ENCODE results near the gene EYA2. TPM values are rescaled to one million over a fixed set of nuclear protein-coding genes. Genes with fewer than 3 reads are reported as not detected.

Gene EYA2
- total and polyA plus RNA-seq, 2 donors (not counting 3 experiments of a cell fraction or from before 2014, with no cell fraction given), result not detected

- no peak overlapping the region for H3K9ac ChIP-seq (replicated peaks; ENCODE audit: extremely low read depth, insufficient read depth, low read length)
- BruUV-seq (replicated peaks), result no TSS peak
- no peaks in the 10 kb centered on the region for H3K9me1 ChIP-seq (replicated peaks; ENCODE audit: control insufficient read depth, extremely low read depth, insufficient read depth, low read length)
- dilution Hi-C loops (cut with MboI; ENCODE audit: extremely low pct_ligation_motif_present, low sequenced_read_pairs) (no loop called here), intact Hi-C loops (cut with micrococcal nuclease) (loop anchor here (1.0 kb wide), 2 partner anchors 53 to 164 kb away; no protein-coding TSS in a partner anchor)
- peaks cover 23 to 42% of the 10 kb centered on the region in 2 experiments for H3K36me3 ChIP-seq (ENCODE audit: control insufficient read depth in 2 of 2, extremely low read depth in 1 of 2, insufficient read depth in 2 of 2, low read length in 2 of 2)
- no peak overlapping the region for H3K27ac ChIP-seq (ENCODE audit: insufficient read depth, low read depth, low read length)
- ChIA-PET CTCF (interaction anchor here (1.0 to 9.3 kb wide), 3 partner anchors 8 to 400 kb away, joined by 3 to 68 read pairs (median 5); no protein-coding TSS in a partner anchor), POLR2A (no interaction called here)
- TF ChIP-seq CTCF (IDR thresholded peaks at IDR 0.05; ENCODE audit: extremely low read depth in 1 of 2, insufficient read depth in 1 of 2, low read depth in 1 of 2, low read length in 2 of 2) (peak; percentile 63 to 68), MYC (IDR thresholded peaks at IDR 0.05; ENCODE audit: low read depth, low read length) (no peak)
- DNase-seq (ENCODE audit: low read depth, low spot score), result peak; percentile 32
- H4K20me1 ChIP-seq (replicated peaks; ENCODE audit: control insufficient read depth, extremely low read depth, insufficient read depth, low read length), result no peaks in the 10 kb centered on the region
- FAIRE-seq, result peak; percentile 76
- H3K4me2 ChIP-seq (ENCODE audit: insufficient read depth, low read length), result no peak overlapping the region
- H3K27me3 ChIP-seq (ENCODE audit: control insufficient read depth in 2 of 2, insufficient read depth in 2 of 2, low read length in 2 of 2), result no peaks in the 10 kb centered on the region
- H3K9me3 ChIP-seq (replicated peaks; ENCODE audit: control insufficient read depth, insufficient read depth, low read length), result no peaks in the 10 kb centered on the region
- H3K79me2 ChIP-seq (ENCODE audit: control insufficient read depth, insufficient read depth, low read length), result peaks cover 13% of the 10 kb centered on the region
- H3K4me3 ChIP-seq (replicated peaks in 1 of 3; ENCODE audit: insufficient read depth in 1 of 3, low read depth in 1 of 3, low read length in 3 of 3), result no peak overlapping the region
- H3K4me1 ChIP-seq (ENCODE audit: control insufficient read depth, extremely low read depth, insufficient read depth, low read length), result no peaks in the 10 kb centered on the region
- H2AFZ ChIP-seq (ENCODE audit: low read depth, low read length), result no peak overlapping the region
These were observed 325.5 kb downstream of the EYA2 start for GRCh38 chr20:47220161-47220582.

DNA sequence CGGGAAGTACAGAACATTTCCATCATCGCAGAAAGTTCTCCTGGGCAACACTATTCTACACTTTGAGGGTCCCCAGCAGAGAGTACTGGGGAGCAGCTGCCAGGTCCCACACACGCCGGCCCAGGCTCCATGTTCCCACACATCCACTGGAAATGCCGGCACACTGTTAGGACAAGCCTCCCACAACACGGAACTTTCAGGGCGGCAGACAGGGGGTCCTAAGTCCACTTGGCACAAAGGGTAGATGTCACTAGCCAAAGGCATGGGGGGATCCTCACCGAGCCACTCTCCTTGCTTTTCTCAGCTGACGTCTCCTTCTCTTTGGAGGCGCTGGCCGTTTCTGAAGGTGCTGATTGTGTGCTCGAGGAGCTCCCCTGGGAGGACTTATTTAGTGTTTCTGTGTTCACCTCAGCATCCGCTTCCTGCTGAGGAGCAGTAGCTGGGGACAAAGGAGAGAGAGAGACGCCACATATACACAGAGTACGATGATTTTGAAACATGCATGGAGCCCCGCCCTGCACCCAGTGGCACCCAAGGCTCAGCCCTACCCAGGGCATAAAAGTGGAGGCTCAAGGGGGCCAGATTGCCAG, 326.5 kb downstream of the EYA2 start:
- peaks cover 22 to 44% of the 10 kb centered on the region in 2 experiments for H3K36me3 ChIP-seq (ENCODE audit: control insufficient read depth in 2 of 2, extremely low read depth in 1 of 2, insufficient read depth in 2 of 2, low read length in 2 of 2)
- POLR2A ChIA-PET, result no interaction called here
- CTCF ChIA-PET, result interaction anchor here (0.8 to 9.3 kb wide), 4 partner anchors 11 to 163 kb away, joined by 3 to 68 read pairs (median 4); no protein-coding TSS in a partner anchor

More for the DNA sequence above, 326.5 kb downstream of the EYA2 start:
- no peaks in the 10 kb centered on the region for H3K4me1 ChIP-seq (ENCODE audit: control insufficient read depth, extremely low read depth, insufficient read depth, low read length)
- H3K9me1 ChIP-seq (replicated peaks; ENCODE audit: control insufficient read depth, extremely low read depth, insufficient read depth, low read length), result no peaks in the 10 kb centered on the region
- no peak overlapping the region for H3K9ac ChIP-seq (replicated peaks; ENCODE audit: extremely low read depth, insufficient read depth, low read length)
- BruUV-seq (replicated peaks), result no TSS peak
- dilution Hi-C loops (cut with MboI; ENCODE audit: extremely low pct_ligation_motif_present, low sequenced_read_pairs), result no loop called here
- H3K4me2 ChIP-seq (ENCODE audit: insufficient read depth, low read length), result no peak overlapping the region
- no peak overlapping the region for H3K4me3 ChIP-seq (replicated peaks in 1 of 3; ENCODE audit: insufficient read depth in 1 of 3, low read depth in 1 of 3, low read length in 3 of 3)
- TF ChIP-seq GATA2 (IDR thresholded peaks at IDR 0.05; ENCODE audit: insufficient read depth, insufficient read length, low read depth, low read length), result no peak
- no peak for TF ChIP-seq POLR2AphosphoS5 (IDR thresholded peaks at IDR 0.05; ENCODE audit: insufficient read depth, low read depth, low read length)
- no peak for TF ChIP-seq EZH2 (IDR thresholded peaks at IDR 0.05; ENCODE audit: borderline replicate concordance, low read depth, low read length, severe bottlenecking)
- TF ChIP-seq MAX (IDR thresholded peaks at IDR 0.05; ENCODE audit: insufficient read depth, insufficient read length), result no peak
- no peak for TF ChIP-seq MYC (IDR thresholded peaks at IDR 0.05; ENCODE audit: low read depth, low read length)
- no peak for TF ChIP-seq POLR2A (IDR thresholded peaks at IDR 0.05; ENCODE audit: low read depth, low read length)
- no peak for TF ChIP-seq JUN (IDR thresholded peaks at IDR 0.05; ENCODE audit: borderline replicate concordance, insufficient read depth, insufficient read length, low read depth)
- TF ChIP-seq CTCF (IDR thresholded peaks at IDR 0.05; ENCODE audit: extremely low read depth in 1 of 2, insufficient read depth in 1 of 2, low read depth in 1 of 2, low read length in 2 of 2), result no peak
- TF ChIP-seq FOS (IDR thresholded peaks at IDR 0.05; ENCODE audit: borderline replicate concordance, insufficient read depth, low read length), result no peak
- DNase-seq (ENCODE audit: low read depth, low spot score) (no peak), FAIRE-seq (no peak)
- H2AFZ ChIP-seq (ENCODE audit: low read depth, low read length), result no peak overlapping the region
- H3K27me3 ChIP-seq (ENCODE audit: control insufficient read depth in 2 of 2, insufficient read depth in 2 of 2, low read length in 2 of 2), result no peaks in the 10 kb centered on the region
- no peaks in the 10 kb centered on the region for H3K9me3 ChIP-seq (replicated peaks; ENCODE audit: control insufficient read depth, insufficient read depth, low read length)
- no peak overlapping the region for H3K27ac ChIP-seq (ENCODE audit: insufficient read depth, low read depth, low read length)
- H3K79me2 ChIP-seq (ENCODE audit: control insufficient read depth, insufficient read depth, low read length), result peaks cover 13% of the 10 kb centered on the region
- no peaks in the 10 kb centered on the region for H4K20me1 ChIP-seq (replicated peaks; ENCODE audit: control insufficient read depth, extremely low read depth, insufficient read depth, low read length)
- intact Hi-C loops (cut with micrococcal nuclease), result no loop called here

Measured in endothelial cell of umbilical vein (primary cell).